Heart right ventricle (tissue), 16 donors: Measurements from ENCODE around the gene NLRC4. TPM values are rescaled to one million over a fixed set of nuclear protein-coding genes. Genes with fewer than 3 reads are reported as not detected.
"Not testable (repeated sequence)": the region's sequence is repeated elsewhere in the genome, so short reads cannot be mapped to it uniquely, and the experiment has no call there.

Experiments used
- ATAC-seq, 8 donors: fragments of 200-7000 bp; cut with Tn5 transposase; one replicate each; pipeline ENCODE4 v1.9.1; 2020; ENCODE audit warnings: mild to moderate bottlenecking in 8 of 8, moderate library complexity in 8 of 8, moderate number of reproducible peaks in 1 of 8
- DNase-seq, 2 donors: peaks; one replicate each; pipeline ENCODE4 v3.0.0-alpha.2; 2020
- H3K27ac ChIP-seq, 10 donors: fragments of 200-600 bp; sonication (generic) in 2 of 10; one replicate each; pipeline versions ENCODE4 v1.5.0 to v1.8.0; 2020 to 2022; ENCODE audit warnings: mild to moderate bottlenecking in 3 of 10
- H3K27me3 ChIP-seq, 7 donors: fragments of 200-600 bp; one replicate each; pipeline ENCODE4 v1.8.0; 2021 to 2022; ENCODE audit warnings: mild to moderate bottlenecking in 2 of 7
- H3K36me3 ChIP-seq, 9 donors: fragments of 200-600 bp; sonication (generic) in 1 of 9; one replicate each; pipeline versions ENCODE4 v1.5.0 to v1.8.0; 2020 to 2022; ENCODE audit warnings: mild to moderate bottlenecking in 2 of 9
- H3K4me1 ChIP-seq, 9 donors: fragments of 200-600 bp; sonication (generic) in 1 of 9; one replicate each; pipeline versions ENCODE4 v1.5.0 to v1.8.0; 2020 to 2022; ENCODE audit warnings: mild to moderate bottlenecking in 4 of 9
- H3K4me3 ChIP-seq, 10 donors: fragments of 200-600 bp; sonication (generic) in 2 of 10; one replicate each; pipeline versions ENCODE4 v1.5.0 to v1.8.0; 2020 to 2022; ENCODE audit warnings: mild to moderate bottlenecking in 7 of 10, moderate library complexity in 2 of 10
- H3K9me3 ChIP-seq, 11 donors: fragments of 200-600 bp in 10 of 11; sonication (generic) in 2 of 11; one replicate each; pipeline versions ENCODE4 v1.5.0 to v1.8.0; 2013 to 2022; ENCODE audit warnings: mild to moderate bottlenecking in 2 of 11, control low read depth in 1 of 11, moderate library complexity in 1 of 11
- WGBS, 2 donors: extraction: QIAGEN DNeasy Blood & Tissue Kit; methylation state at CpG; one replicate each; pipeline ENCODE4 v1.1.7; 2013; ENCODE audit warnings: inconsistent platforms in 1 of 2; 5-methylcytosine and 5-hydroxymethylcytosine counted together
- intact Hi-C, 10 donors: fragments of 100-400 bp; cut with DNase I; formaldehyde crosslinking; loops; one replicate each; pipeline versions ENCODE4 v1.11.1 to v1.14.2; 2022
- polyA plus RNA-seq, 2 donors: library from polyadenylated mRNA; stranded (reverse); fragments of 200-250 nt; gene quantifications; one replicate each; pipeline ENCODE4 v1.2.3, GENCODE V29; 2013
- total RNA-seq, 10 donors: library from RNA; stranded (reverse); fragmentation: NEBNext Ultra II Directional in 3 of 10; extraction: Animal tissue kit (Norgen Biotek cat#: 25700) in 3 of 10; gene quantifications; one replicate each; pipeline versions ENCODE4 v1.2.1 to v1.2.4, GENCODE V29; 2021 to 2023
- TF ChIP-seq, protein P1 (sequence below), 9 donors: fragments of 200-600 bp; sonication (generic) in 2 of 9; IDR thresholded peaks; one replicate each; pipeline versions ENCODE4 v1.5.0 to v1.8.0; 2021 to 2022; ENCODE audit warnings: antibody characterized with exemption in 9 of 9, mild to moderate bottlenecking in 5 of 9, moderate library complexity in 1 of 9
- donor health status: Arrhythmogenic right ventricular cardiomyopathy.
- donor health status: ischemic (EF 13 %, LVEDD 7.1; RV severe dilation, severe dysfunction).
- donor health status: healthy with polysubstance abuse.
- donor health status: DM: no; HTN: yes; CAD: no.
- donor health status: DM: no; HTN: no; CAD: no.
- donor health status: ischemic (EF 25% LVEDD 6.9; RV normal size, moderate dysfunction).
- donor health status: ischemic (EF 25% LVEDD 5.7; RV mildly dilated, moderate dysfunction).
- donor health status: healthy.
- donor health status: DM: yes; HTN: yes; CAD: no.
- donor health status: Ischemic cardiomyopathy.
- donor health status: ischemic (EF 35%, LVEDD 5.7; RV mildly dilated, moderate dysfunction).
- donor health status: nonischemic (EF 11% LVEDD 7.7; RV severe dilation, severe dysfunction).
- donor health status: DM: yes; HTN: yes; CAD: no.
- donor health status: PGD.
- donor health status: ischemic (EF 29% LVEDD 5.4; RV normal size, mild dysfunction).
- donor health status: nonischemic (EF 23%, LVEDD 6.1; RV moderate dilation, normal function).

Gene NLRC4
- total and polyA plus RNA-seq, 12 donors = 0.38 to 3.2 (median 0.59) TPM

DNA sequence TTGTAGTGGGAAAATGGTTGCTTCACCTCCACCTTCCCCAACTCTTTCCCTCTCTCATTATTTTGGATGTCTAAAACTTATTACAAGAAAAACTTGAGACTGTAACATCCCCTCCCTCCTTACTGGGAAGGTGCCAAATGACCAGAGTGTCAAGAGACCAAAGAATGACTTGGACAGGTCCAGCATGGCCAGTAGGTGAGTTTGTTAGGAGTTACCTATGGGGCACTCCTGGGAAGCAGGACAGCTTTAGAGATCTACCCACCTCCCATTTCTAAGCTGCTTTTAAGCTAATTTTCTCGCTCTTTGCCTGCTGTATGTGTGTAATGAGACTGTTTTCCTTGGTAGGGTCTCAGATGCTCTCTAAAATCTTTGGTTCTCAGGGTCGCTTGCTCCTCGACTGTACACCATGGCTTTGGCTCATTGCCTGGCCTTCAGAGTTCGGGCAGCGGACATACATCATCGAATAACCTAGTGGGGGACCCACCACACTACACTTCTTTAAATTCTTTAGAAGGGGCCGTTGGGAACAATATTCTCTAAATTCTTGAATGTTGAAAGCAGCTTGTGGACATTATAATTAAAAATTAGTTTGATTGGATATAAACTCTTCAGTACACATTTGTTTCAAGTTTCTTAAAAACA is 53.8 kb downstream of the NLRC4 start:
- TF ChIP-seq, protein P1, sequence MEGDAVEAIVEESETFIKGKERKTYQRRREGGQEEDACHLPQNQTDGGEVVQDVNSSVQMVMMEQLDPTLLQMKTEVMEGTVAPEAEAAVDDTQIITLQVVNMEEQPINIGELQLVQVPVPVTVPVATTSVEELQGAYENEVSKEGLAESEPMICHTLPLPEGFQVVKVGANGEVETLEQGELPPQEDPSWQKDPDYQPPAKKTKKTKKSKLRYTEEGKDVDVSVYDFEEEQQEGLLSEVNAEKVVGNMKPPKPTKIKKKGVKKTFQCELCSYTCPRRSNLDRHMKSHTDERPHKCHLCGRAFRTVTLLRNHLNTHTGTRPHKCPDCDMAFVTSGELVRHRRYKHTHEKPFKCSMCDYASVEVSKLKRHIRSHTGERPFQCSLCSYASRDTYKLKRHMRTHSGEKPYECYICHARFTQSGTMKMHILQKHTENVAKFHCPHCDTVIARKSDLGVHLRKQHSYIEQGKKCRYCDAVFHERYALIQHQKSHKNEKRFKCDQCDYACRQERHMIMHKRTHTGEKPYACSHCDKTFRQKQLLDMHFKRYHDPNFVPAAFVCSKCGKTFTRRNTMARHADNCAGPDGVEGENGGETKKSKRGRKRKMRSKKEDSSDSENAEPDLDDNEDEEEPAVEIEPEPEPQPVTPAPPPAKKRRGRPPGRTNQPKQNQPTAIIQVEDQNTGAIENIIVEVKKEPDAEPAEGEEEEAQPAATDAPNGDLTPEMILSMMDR (IDR thresholded peaks at IDR 0.05) = no peak
- no peak for DNase-seq
- Histone ChIP-seq H3K4me1 (no peaks in the 10 kb centered on the region), H3K36me3 (peaks cover 0 to 88% (median 8%) of the 10 kb centered on the region in 9 donors), H3K27ac (no peak overlapping the region), H3K4me3 (no peak overlapping the region), H3K27me3 (no peaks in the 10 kb centered on the region), H3K9me3 (peaks cover 0 to 9% (median 0%) of the 10 kb centered on the region in 11 donors)
- intact Hi-C loops = no loop called here
- 88 to 89% methylated on average over 7 of the region's 7 CpGs for WGBS, 2 donors
- no peak for ATAC-seq

DNA sequence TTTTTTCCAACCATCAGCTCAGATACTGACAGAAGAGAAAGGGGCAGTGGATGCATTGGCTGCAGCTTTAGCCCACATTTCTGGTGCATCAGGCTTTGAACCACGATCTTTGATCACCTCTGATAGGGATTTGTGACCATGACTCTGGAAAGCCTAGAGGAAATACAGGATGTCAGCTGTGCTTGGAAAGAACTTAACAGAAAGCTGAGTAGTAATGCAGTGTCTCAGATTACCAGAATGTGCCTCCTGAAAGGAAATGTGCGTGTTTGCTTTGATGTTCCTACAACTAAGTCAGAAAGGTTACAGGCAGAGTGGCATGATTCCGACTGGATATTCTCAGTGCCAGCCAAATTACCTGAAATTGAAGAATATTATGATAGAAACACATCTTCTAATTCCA is 61.3 kb downstream of the NLRC4 start:
- WGBS, 2 donors = 92 to 95% methylated on average over 3 of the region's 3 CpGs
- ATAC-seq, H3K27ac ChIP-seq, DNase-seq, H3K27me3 ChIP-seq, H3K9me3 ChIP-seq, intact Hi-C loops, H3K4me3 ChIP-seq, H3K4me1 ChIP-seq: not testable (repeated sequence)
- peaks cover 0 to 84% (median 23%) of the 10 kb centered on the region in 9 donors for H3K36me3 ChIP-seq

DNA sequence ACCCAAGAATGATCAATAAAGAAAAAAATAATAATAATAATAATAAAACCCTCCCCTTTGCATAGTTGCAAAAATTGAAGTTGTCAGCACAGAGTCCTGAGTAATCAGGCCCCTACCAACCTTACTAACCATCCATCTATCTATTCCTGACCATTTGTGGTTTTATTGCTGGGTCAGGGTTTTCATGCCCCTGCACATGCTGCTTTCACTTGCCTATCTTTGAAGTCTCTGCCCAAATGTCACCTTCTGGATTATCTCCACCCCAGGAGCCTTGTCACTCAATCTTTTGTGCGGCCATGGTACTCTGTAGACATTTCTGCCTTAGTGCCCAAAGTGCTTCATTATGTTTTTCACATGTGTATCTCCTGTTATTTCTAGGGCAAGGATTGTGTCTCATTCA is 63.9 kb downstream of the NLRC4 start:
- no peaks in the 10 kb centered on the region for H3K27me3 ChIP-seq
- intact Hi-C loops = no loop called here
- peaks cover 0 to 4% (median 0%) of the 10 kb centered on the region in 9 donors for H3K4me1 ChIP-seq
- ATAC-seq (no peak), DNase-seq (no peak)
- peaks cover 0 to 92% (median 30%) of the 10 kb centered on the region in 9 donors for H3K36me3 ChIP-seq
- 90 to 91% methylated on average over 1 of the region's 1 CpG for WGBS, 2 donors
- H3K4me3 ChIP-seq = no peak overlapping the region
- H3K9me3 ChIP-seq = no peaks in the 10 kb centered on the region
- H3K27ac ChIP-seq = no peak overlapping the region
- TF ChIP-seq, protein P1 (IDR thresholded peaks at IDR 0.05) = no peak

DNA sequence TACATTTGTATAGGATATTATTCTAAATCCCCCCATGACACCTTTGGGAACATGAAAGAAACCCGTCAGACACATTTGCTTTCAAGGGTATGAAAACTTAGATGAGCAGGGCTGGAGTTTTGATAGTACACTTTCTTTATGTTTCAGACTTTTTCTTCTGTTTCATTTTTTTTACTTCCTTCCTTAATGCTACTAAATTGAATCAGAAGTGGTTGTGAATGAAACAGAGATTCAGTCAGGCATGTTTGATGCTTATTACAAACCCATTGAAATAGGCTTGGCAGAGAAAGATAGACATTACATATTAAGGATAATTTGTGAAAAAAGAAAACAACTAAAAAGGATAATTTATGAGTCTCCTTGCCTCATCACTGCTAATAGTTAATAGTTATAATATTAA is 72.3 kb downstream of the NLRC4 start:
- Histone ChIP-seq H3K27ac (no peak overlapping the region), H3K36me3 (peaks cover 0 to 81% (median 22%) of the 10 kb centered on the region in 9 donors), H3K4me1 (no peaks in the 10 kb centered on the region), H3K4me3 (no peak overlapping the region), H3K27me3 (no peaks in the 10 kb centered on the region), H3K9me3 (no peaks in the 10 kb centered on the region)
- WGBS, 2 donors = 91 to 97% methylated on average over 1 of the region's 1 CpG
- no peak for ATAC-seq
- DNase-seq = no peak
- intact Hi-C loops = no loop called here
- TF ChIP-seq, protein P1 (IDR thresholded peaks at IDR 0.05) = no peak

DNA sequence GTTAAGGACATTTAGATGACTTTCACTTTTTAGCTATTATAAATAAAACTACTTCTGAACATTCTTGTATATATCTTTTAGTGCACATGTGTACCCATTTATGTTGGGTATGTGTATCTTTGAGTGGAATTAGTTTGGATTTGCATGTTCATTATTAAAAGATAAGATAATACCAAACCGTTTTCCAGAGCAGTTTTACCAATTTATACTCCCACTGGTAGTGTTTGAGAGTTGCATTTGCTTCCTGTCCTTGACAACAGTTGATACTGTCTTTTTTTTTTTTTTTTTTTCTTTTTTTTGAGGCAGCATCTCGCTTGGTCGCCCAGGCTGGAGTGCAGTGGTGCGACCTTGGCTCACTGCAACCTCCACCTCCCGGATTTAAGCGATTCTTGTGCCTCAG is 75.7 kb downstream of the NLRC4 start:
- Histone ChIP-seq H3K4me3 (no peak overlapping the region), H3K4me1 (peaks cover 0 to 5% (median 3%) of the 10 kb centered on the region in 9 donors), H3K36me3 (peaks cover 0 to 81% (median 33%) of the 10 kb centered on the region in 9 donors), H3K27ac (no peak overlapping the region), H3K27me3 (no peaks in the 10 kb centered on the region), H3K9me3 (no peaks in the 10 kb centered on the region)
- DNase-seq = no peak
- WGBS, 2 donors = 76 to 82% methylated on average over 6 of the region's 6 CpGs
- ATAC-seq = no peak
- intact Hi-C loops = no loop called here
- TF ChIP-seq, protein P1 (IDR thresholded peaks at IDR 0.05) = no peak
